H1 (cell line): ENCODE results near the gene OTOF. TPM values are rescaled to one million over a fixed set of nuclear protein-coding genes. Genes with fewer than 3 reads are reported as not detected.

Source experiments
- CTCF ChIA-PET: fragments of 300-600 bp; sonication (Branson Sonifier 250); formaldehyde crosslinking; loops from one replicate; lab custom pipeline; 2021; ENCODE audit not compliant: partially characterized antibody; lab: Charles Lee
- POLR2A ChIA-PET: fragments of 300-600 bp; sonication (Branson Sonifier 250); formaldehyde crosslinking; loops from one replicate; lab custom pipeline; 2021; ENCODE audit warnings: inconsistent platforms; ENCODE audit not compliant: partially characterized antibody; lab: Charles Lee
- DNase-seq, 2 experiments: peaks; one replicate each; pipeline versions ENCODE4 v3.0.0 to v3.0.0-alpha.2; 2010 to 2022; ENCODE audit warnings: low spot score in 2 of 2, low read depth in 1 of 2, mixed read lengths in 1 of 2
- FAIRE-seq: peaks from 2 replicates; lab custom pipeline; 2011; peaks lifted over from hg19 to GRCh38; lab: Jason Lieb, UNC
- H2AFZ ChIP-seq: 2 replicates; pipeline ENCODE4 v1.8.1; 2012; ENCODE audit warnings: low read length, inconsistent platforms
- H2AK5ac ChIP-seq: 2 replicates; pipeline ENCODE4 v1.6.1; 2013; ENCODE audit warnings: low read depth, low read length
- H2BK120ac ChIP-seq: replicated peaks from 2 replicates; pipeline ENCODE3; 2013; ENCODE audit warnings: low read depth, low read length, inconsistent platforms
- H2BK12ac ChIP-seq: 2 replicates; pipeline ENCODE4 v1.6.1; 2013; ENCODE audit warnings: low read depth, low read length
- H2BK15ac ChIP-seq: 2 replicates; pipeline ENCODE4 v1.6.1; 2013; ENCODE audit warnings: low read length
- H2BK20ac ChIP-seq: 2 replicates; pipeline ENCODE4 v1.6.1; 2013; ENCODE audit warnings: low read length
- H2BK5ac ChIP-seq: 2 replicates; pipeline ENCODE4 v1.6.1; 2013; ENCODE audit warnings: low read depth, low read length
- H3K14ac ChIP-seq: 2 replicates; pipeline ENCODE4 v1.6.1; 2013; ENCODE audit warnings: inconsistent platforms; ENCODE audit not compliant: insufficient read length
- H3K18ac ChIP-seq: 2 replicates; pipeline ENCODE4 v1.6.1; 2013; ENCODE audit warnings: low read length; ENCODE audit errors: extremely low read depth
- H3K23ac ChIP-seq: 2 replicates; pipeline ENCODE4 v1.6.1; 2013; ENCODE audit warnings: inconsistent platforms; ENCODE audit not compliant: insufficient read length
- H3K23me2 ChIP-seq: 2 replicates; pipeline ENCODE4 v1.6.1; 2013; ENCODE audit warnings: low read depth, low read length
- H3K27ac ChIP-seq: 2 replicates; pipeline ENCODE4 v1.6.1; 2011; ENCODE audit warnings: low read depth, low read length, inconsistent platforms
- H3K27me3 ChIP-seq, 4 experiments: replicated peaks in 1 of 4; 1 replicate in 1 of 4; 2 replicates in 3 of 4; pipeline versions ENCODE4 v1.6.1 to v1.8.1; 2011 to 2013; ENCODE audit warnings: low read length in 3 of 4, mild to moderate bottlenecking in 3 of 4, inconsistent platforms in 2 of 4, mixed read lengths in 2 of 4, moderate library complexity in 1 of 4; ENCODE audit not compliant: control insufficient read depth in 3 of 4, insufficient read depth in 3 of 4; ENCODE audit errors: extremely low read depth in 1 of 4
- H3K36me3 ChIP-seq, 4 experiments: 2 replicates each; pipeline versions ENCODE4 v1.6.1 to v1.8.1; 2011 to 2013; ENCODE audit warnings: mild to moderate bottlenecking in 4 of 4, low read length in 3 of 4, moderate library complexity in 2 of 4, control low read depth in 1 of 4, inconsistent platforms in 1 of 4; ENCODE audit not compliant: insufficient read depth in 4 of 4, control insufficient read depth in 2 of 4
- H3K4ac ChIP-seq: replicated peaks from 2 replicates; pipeline ENCODE3; 2013; ENCODE audit warnings: low read length, low read depth, mixed read lengths, inconsistent platforms; ENCODE audit not compliant: insufficient read length
- H3K4me1 ChIP-seq, 4 experiments: replicated peaks in 1 of 4; 1 replicate in 1 of 4; 2 replicates in 3 of 4; pipeline versions ENCODE4 v1.6.1 to v1.8.1; 2011 to 2013; ENCODE audit warnings: low read length in 3 of 4, inconsistent platforms in 2 of 4, mixed read lengths in 1 of 4; ENCODE audit not compliant: insufficient read depth in 4 of 4, control insufficient read depth in 3 of 4
- H3K4me2 ChIP-seq, 2 experiments: 2 replicates each; pipeline versions ENCODE4 v1.6.1 to v1.8.1; 2011 to 2013; ENCODE audit warnings: low read depth in 2 of 2, low read length in 2 of 2, control low read depth in 1 of 2, inconsistent platforms in 1 of 2, mild to moderate bottlenecking in 1 of 2; ENCODE audit not compliant: insufficient read depth in 1 of 2
- H3K4me3 ChIP-seq, 4 experiments: fragments of 200-600, 300-600 bp in 1 of 4; sonication (generic), shearing (Covaris generic), sonication (Bioruptor Twin) in 1 of 4; 2 replicates each; pipeline versions ENCODE4 v1.5.1 to v1.8.1; 2011 to 2016; ENCODE audit warnings: low read length in 4 of 4, low read depth in 3 of 4, control low read depth in 2 of 4, inconsistent platforms in 2 of 4, mild to moderate bottlenecking in 2 of 4, mixed read lengths in 1 of 4, moderate library complexity in 1 of 4; ENCODE audit not compliant: insufficient read depth in 2 of 4; ENCODE audit errors: extremely low read depth in 1 of 4
- H3K56ac ChIP-seq: replicated peaks from 2 replicates; pipeline ENCODE3; 2013; ENCODE audit warnings: low read depth, mild to moderate bottlenecking, mixed read lengths, low read length, inconsistent platforms; ENCODE audit not compliant: insufficient read length
- H3K79me1 ChIP-seq: 2 replicates; pipeline ENCODE4 v1.6.1; 2013; ENCODE audit warnings: low read depth, low read length, control low read depth
- H3K79me2 ChIP-seq, 2 experiments: 2 replicates each; pipeline versions ENCODE4 v1.6.1 to v1.8.1; 2012 to 2013; ENCODE audit warnings: low read length in 2 of 2, mild to moderate bottlenecking in 2 of 2, inconsistent platforms in 1 of 2; ENCODE audit not compliant: insufficient read depth in 2 of 2, control insufficient read depth in 1 of 2
- H3K9ac ChIP-seq, 4 experiments: replicated peaks in 1 of 4; 1 replicate in 1 of 4; 2 replicates in 3 of 4; pipeline versions ENCODE4 v1.6.1 to v1.8.1; 2011 to 2013; ENCODE audit warnings: low read depth in 3 of 4, low read length in 3 of 4, control low read depth in 2 of 4, mild to moderate bottlenecking in 2 of 4, moderate library complexity in 2 of 4, inconsistent platforms in 1 of 4; ENCODE audit errors: extremely low read depth in 1 of 4
- H3K9me3 ChIP-seq, 2 experiments: 2 replicates each; pipeline versions ENCODE4 v1.6.1 to v1.8.1; 2012 to 2013; ENCODE audit warnings: mild to moderate bottlenecking in 2 of 2, moderate library complexity in 2 of 2, control low read depth in 1 of 2, inconsistent platforms in 1 of 2, low read depth in 1 of 2, low read length in 1 of 2, mixed read lengths in 1 of 2; ENCODE audit not compliant: insufficient read depth in 2 of 2
- H4K20me1 ChIP-seq, 2 experiments: replicated peaks in 1 of 2; 2 replicates each; pipeline versions ENCODE3 to v1.8.1; 2011 to 2013; ENCODE audit warnings: inconsistent platforms in 2 of 2, low read length in 2 of 2, mild to moderate bottlenecking in 1 of 2; ENCODE audit not compliant: insufficient read depth in 2 of 2, control insufficient read depth in 1 of 2
- H4K5ac ChIP-seq: 2 replicates; pipeline ENCODE4 v1.6.1; 2013; ENCODE audit warnings: low read length, low read depth, mixed read lengths, inconsistent platforms; ENCODE audit not compliant: insufficient read length
- H4K8ac ChIP-seq: 2 replicates; pipeline ENCODE4 v1.8.0; 2013; ENCODE audit warnings: mild to moderate bottlenecking, moderate library complexity, low read length, inconsistent platforms; ENCODE audit not compliant: insufficient read depth; ENCODE audit errors: extremely low read depth
- H4K91ac ChIP-seq: replicated peaks from 2 replicates; pipeline ENCODE3; 2013; ENCODE audit warnings: low read length, mixed read lengths, inconsistent platforms; ENCODE audit not compliant: insufficient read length
- EP300 ChIP-seq, 2 experiments: IDR thresholded peaks; 1 replicate in 1 of 2; 2 replicates in 1 of 2; pipeline ENCODE4 v1.6.1; 2011 to 2012; ENCODE audit warnings: low read depth in 2 of 2, low read length in 2 of 2, mild to moderate bottlenecking in 2 of 2, borderline replicate concordance in 1 of 2, inconsistent platforms in 1 of 2, moderate library complexity in 1 of 2
- FOSL1 ChIP-seq: IDR thresholded peaks from 2 replicates; pipeline ENCODE4 v1.6.1; 2011; ENCODE audit warnings: mild to moderate bottlenecking, low read depth, low read length, moderate library complexity; ENCODE audit not compliant: insufficient read depth
- KDM4A ChIP-seq: IDR thresholded peaks from one replicate; pipeline ENCODE4 v1.7.1; 2012; ENCODE audit warnings: low read depth, mild to moderate bottlenecking, moderate library complexity, low read length, inconsistent platforms; ENCODE audit not compliant: severe bottlenecking
- KDM5A ChIP-seq: fragments of 200-600 bp; IDR thresholded peaks from 2 replicates; pipeline ENCODE4 v1.7.1; 2012; ENCODE audit warnings: mild to moderate bottlenecking, low read length, inconsistent platforms, mixed read lengths
- RBBP5 ChIP-seq: IDR thresholded peaks from 2 replicates; pipeline ENCODE4 v1.7.1; 2012; ENCODE audit warnings: low read depth, mild to moderate bottlenecking, inconsistent platforms, low read length, moderate library complexity, borderline replicate concordance
- SAP30 ChIP-seq: fragments of 300-600 bp; sonication (generic); IDR thresholded peaks from 2 replicates; pipeline ENCODE4 v1.7.1; 2012; ENCODE audit warnings: low read length, moderate library complexity, mild to moderate bottlenecking, inconsistent platforms; ENCODE audit not compliant: insufficient read depth, insufficient replicate concordance
- SIX5 ChIP-seq: IDR thresholded peaks from 2 replicates; pipeline ENCODE4 v1.6.1; 2011; ENCODE audit warnings: mild to moderate bottlenecking, low read depth, low read length
- YY1 ChIP-seq: IDR thresholded peaks from 2 replicates; pipeline ENCODE4 v1.6.1; 2011; ENCODE audit warnings: low read depth, mild to moderate bottlenecking, low read length
- WGBS, 2 experiments: shearing (Covaris generic) in 1 of 2; methylation state at CpG; one replicate each; pipeline versions ENCODE4 v1.1.6 to v1.1.7; 2013 to 2015; ENCODE audit warnings: low lambda C conversion rate in 2 of 2, mixed read lengths in 2 of 2, inconsistent platforms in 1 of 2, low coverage in 1 of 2, missing lambda C conversion rate in 1 of 2; ENCODE audit not compliant: insufficient replicate concordance in 2 of 2, insufficient coverage in 1 of 2, insufficient read length in 1 of 2; ENCODE audit errors: extremely low coverage in 1 of 2, missing lambda C conversion rate in 1 of 2; 5-methylcytosine and 5-hydroxymethylcytosine counted together
- polyA plus RNA-seq, 7 experiments: library from polyadenylated mRNA; depleted of rRNA in 3 of 7; stranded (reverse) in 5 of 7; unstranded in 2 of 7; fragments of >200 nt in 5 of 7; fragments of 200-250 nt in 2 of 7; gene quantifications; 1 replicate in 5 of 7; 2 replicates in 1 of 7; 4 replicates in 1 of 7; pipeline versions ENCODE4 v1.2.1 to v1.2.3, GENCODE V29; 2011 to 2013; ENCODE audit warnings: missing spikeins in 2 of 7, mixed read lengths in 2 of 7
- total RNA-seq: library from RNA; stranded (reverse); fragmentation: NEBNext Ultra II Directional; extraction: Animal tissue kit (Norgen Biotek cat#: 25700); gene quantifications from 2 replicates; pipeline ENCODE4 v1.2.1, GENCODE V29; 2021
- TF ChIP-seq, protein P1 (sequence below), 3 experiments: IDR thresholded peaks; 1 replicate in 2 of 3; 2 replicates in 1 of 3; pipeline versions ENCODE4 v1.5.1 to v1.6.1; 2011; ENCODE audit warnings: low read length in 3 of 3, mild to moderate bottlenecking in 3 of 3, inconsistent platforms in 2 of 3, low read depth in 1 of 3, moderate library complexity in 1 of 3; ENCODE audit not compliant: insufficient read depth in 1 of 3; ENCODE audit errors: control extremely low read depth in 1 of 3
- TF ChIP-seq, protein P2 (sequence below): IDR thresholded peaks from 2 replicates; pipeline ENCODE4 v1.6.1; 2011; ENCODE audit warnings: low read depth, mild to moderate bottlenecking, low read length; ENCODE audit not compliant: insufficient read depth

OTOF gene
- total and polyA plus RNA-seq, 2 of the 8 experiments (the other 6 are each of a cell fraction or from before 2014, with no cell fraction given), result 0.06 TPM; not detected in 1

DNA sequence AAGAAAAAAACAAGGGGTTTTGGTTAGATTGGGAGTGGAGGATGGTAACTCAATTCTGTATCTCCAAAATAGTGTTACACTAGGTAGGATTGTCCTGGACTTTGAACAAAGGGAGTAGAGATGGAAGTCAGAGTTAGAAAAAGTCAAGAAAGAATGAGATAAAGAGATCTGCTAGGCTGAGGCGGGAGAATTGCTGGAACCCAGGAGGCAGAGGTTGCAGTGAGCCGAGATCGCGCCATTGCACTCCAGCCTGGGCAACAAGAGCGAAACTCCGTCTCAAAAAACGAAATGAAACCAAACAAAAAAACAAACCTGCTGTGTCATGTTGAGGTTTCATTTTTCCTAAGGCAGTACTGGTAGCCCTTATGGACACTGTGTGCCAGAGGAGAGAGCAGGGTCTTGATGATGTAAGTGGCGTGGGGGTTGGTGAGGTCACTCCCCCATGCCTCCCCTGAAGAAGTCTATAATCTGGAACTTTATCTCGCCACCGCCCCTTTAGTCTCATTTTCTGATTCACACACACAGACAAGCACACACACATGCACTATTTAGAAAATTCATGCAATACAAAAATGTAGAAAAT lies 65.7 kb downstream of the OTOF start:
- FAIRE-seq (no peak), DNase-seq (no peak)
- H3K4ac ChIP-seq, result no peak overlapping the region
- H2BK20ac ChIP-seq, result no peak overlapping the region
- H4K5ac ChIP-seq, result no peak overlapping the region
- no peak overlapping the region for H3K4me2 ChIP-seq
- no peak overlapping the region for H3K14ac ChIP-seq
- H3K79me2 ChIP-seq, result no peaks in the 10 kb centered on the region
- no peak overlapping the region for H2BK12ac ChIP-seq
- 91% methylated on average over 10 of the region's 10 CpGs; no CpG with 5 or more reads in 1 of the 2 experiments for WGBS, 2 experiments
- H3K23me2 ChIP-seq, result no peaks in the 10 kb centered on the region
- no peak overlapping the region for H4K91ac ChIP-seq
- no peak overlapping the region for H3K23ac ChIP-seq
- H3K9ac ChIP-seq, result no peak overlapping the region
- H3K9me3 ChIP-seq, result no peaks in the 10 kb centered on the region
- H3K56ac ChIP-seq, result no peak overlapping the region
- H3K4me1 ChIP-seq, result no peaks in the 10 kb centered on the region
- no peak overlapping the region for H2BK5ac ChIP-seq
- ChIA-PET CTCF (interaction anchor here (0.7 to 2.2 kb wide), 2 partner anchors 57 to 469 kb away, joined by 3 to 4 read pairs; no protein-coding TSS in a partner anchor), POLR2A (no interaction called here)
- no peaks in the 10 kb centered on the region for H3K27me3 ChIP-seq
- H2BK120ac ChIP-seq, result no peak overlapping the region
- no peak overlapping the region for H3K27ac ChIP-seq
- H4K20me1 ChIP-seq, result no peaks in the 10 kb centered on the region
- no peak overlapping the region for H2AFZ ChIP-seq
- H2AK5ac ChIP-seq, result no peak overlapping the region
- no peaks in the 10 kb centered on the region for H3K36me3 ChIP-seq
- no peak overlapping the region for H3K4me3 ChIP-seq
- H2BK15ac ChIP-seq, result no peak overlapping the region
- H4K8ac ChIP-seq, result no peak overlapping the region
- H3K79me1 ChIP-seq, result no peaks in the 10 kb centered on the region
- H3K18ac ChIP-seq, result no peak overlapping the region
- no peak for TF ChIP-seq KDM5A
- TF ChIP-seq, protein P1, sequence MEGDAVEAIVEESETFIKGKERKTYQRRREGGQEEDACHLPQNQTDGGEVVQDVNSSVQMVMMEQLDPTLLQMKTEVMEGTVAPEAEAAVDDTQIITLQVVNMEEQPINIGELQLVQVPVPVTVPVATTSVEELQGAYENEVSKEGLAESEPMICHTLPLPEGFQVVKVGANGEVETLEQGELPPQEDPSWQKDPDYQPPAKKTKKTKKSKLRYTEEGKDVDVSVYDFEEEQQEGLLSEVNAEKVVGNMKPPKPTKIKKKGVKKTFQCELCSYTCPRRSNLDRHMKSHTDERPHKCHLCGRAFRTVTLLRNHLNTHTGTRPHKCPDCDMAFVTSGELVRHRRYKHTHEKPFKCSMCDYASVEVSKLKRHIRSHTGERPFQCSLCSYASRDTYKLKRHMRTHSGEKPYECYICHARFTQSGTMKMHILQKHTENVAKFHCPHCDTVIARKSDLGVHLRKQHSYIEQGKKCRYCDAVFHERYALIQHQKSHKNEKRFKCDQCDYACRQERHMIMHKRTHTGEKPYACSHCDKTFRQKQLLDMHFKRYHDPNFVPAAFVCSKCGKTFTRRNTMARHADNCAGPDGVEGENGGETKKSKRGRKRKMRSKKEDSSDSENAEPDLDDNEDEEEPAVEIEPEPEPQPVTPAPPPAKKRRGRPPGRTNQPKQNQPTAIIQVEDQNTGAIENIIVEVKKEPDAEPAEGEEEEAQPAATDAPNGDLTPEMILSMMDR (IDR thresholded peaks at IDR 0.05; ENCODE audit: control extremely low read depth in 1 of 3, insufficient read depth in 1 of 3, low read depth in 1 of 3, low read length in 3 of 3), result no peak
- no peak for TF ChIP-seq YY1
- no peak for TF ChIP-seq SIX5
- TF ChIP-seq, protein P2, sequence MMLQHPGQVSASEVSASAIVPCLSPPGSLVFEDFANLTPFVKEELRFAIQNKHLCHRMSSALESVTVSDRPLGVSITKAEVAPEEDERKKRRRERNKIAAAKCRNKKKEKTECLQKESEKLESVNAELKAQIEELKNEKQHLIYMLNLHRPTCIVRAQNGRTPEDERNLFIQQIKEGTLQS, result no peak
- TF ChIP-seq KDM4A, result no peak
- no peak for TF ChIP-seq EP300 (IDR thresholded peaks at IDR 0.05; ENCODE audit: borderline replicate concordance in 1 of 2, low read depth in 2 of 2, low read length in 2 of 2)
- no peak for TF ChIP-seq RBBP5
- TF ChIP-seq FOSL1, result no peak
- TF ChIP-seq SAP30, result no peak
